AG20443 (cell line): Measurements from ENCODE around the gene IGFN1.

Experiments
- DNase-seq: peaks from one replicate; pipeline ENCODE4 v3.0.0; 2012; ENCODE audit warnings: low spot score, mixed read lengths

The IGFN1 gene

DNA sequence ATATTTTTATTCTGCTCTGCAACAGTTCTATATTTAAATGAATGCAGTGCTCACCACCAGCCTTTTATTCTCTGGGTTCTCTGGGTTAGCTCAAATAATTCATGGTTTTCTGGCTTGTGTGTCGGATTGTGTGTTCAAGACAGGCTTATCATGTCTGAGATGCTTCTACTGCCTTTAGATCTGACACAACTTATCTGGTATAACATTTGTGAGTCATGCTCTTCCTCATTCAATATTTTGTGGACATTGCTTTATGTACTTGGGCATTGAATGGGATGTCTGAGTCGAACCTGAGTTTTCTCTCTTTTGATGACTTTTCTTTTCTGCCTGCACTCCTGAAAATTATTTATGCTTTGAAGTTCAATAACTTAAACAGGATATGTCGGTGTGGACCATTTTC is 75.1 kb downstream of the IGFN1 start:
- DNase-seq = no peak

- DNase-seq = no peak
Measured at GRCh38 chr1:201266276-201266675, 75.7 kb downstream of the IGFN1 start.

DNA sequence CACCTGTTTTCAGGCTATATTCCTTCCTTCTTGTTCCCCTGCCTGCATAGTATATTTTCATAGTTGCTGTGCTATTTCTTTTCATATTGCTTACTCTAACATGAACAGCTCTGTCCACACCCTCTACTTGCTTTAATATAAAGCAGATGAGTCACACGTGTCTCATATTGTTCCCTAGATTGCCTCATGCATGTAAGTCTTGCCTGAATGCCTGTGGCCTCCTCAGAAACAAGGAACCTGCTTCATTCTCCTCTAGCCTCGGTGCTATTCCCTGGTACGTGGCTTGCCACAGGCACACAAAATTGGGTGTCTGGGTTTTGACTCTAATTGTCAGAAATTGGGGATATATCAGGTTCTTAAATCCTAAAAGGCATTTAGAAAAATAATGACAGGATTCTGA is 76.2 kb downstream of the IGFN1 start:
- peak; percentile 86 for DNase-seq

GRCh38 chr1:201267481-201268229 is 77.0 kb downstream of the IGFN1 start:
- DNase-seq = no peak

DNA sequence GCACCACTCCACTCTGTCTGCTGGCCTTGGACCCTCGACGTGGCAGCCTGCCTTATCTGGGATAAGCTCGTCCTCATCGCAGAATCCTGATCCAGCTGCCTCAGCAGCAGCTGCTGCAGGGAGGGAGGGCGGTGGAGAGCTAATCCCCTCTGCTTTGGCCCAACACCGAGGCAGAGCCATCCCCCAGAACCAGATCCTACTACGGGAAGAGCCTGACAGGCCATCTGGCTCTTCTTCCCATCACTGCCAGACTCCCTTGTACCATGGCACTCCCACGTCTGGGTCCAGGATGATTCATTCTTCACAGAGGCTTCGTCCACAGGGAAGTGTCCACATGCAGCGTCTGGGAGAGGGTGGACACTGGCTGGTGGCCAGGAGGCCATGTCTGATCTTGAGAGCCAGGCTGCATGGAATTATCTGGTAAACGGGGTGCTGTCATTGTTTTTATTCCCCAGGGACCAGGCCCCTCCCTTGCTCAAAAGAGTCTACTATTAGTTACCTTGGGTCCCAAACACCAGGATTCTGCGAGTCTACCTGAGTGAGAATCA is 78.1 kb downstream of the IGFN1 start:
- DNase-seq = peak; percentile 77

DNA sequence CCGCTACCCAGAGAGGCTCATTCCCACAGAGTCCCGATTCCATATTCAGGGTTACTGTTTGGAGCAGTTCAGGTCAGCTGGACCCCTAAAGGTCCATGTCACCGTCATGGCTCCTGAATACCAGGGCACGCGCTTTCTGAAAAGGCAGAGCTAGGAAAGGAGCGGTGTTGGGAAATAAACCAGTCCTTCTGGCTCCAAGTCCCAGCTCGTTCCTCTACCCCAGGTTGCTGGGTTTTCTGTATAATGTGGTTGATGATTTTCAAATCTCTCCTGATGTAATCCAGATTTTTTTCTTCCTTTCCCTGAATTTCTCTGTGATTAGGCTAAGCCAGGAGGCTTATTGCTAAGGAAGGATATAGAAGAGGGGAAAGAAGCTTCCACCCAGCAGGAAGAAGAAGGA is 78.7 kb downstream of the IGFN1 start:
- no peak for DNase-seq

DNA sequence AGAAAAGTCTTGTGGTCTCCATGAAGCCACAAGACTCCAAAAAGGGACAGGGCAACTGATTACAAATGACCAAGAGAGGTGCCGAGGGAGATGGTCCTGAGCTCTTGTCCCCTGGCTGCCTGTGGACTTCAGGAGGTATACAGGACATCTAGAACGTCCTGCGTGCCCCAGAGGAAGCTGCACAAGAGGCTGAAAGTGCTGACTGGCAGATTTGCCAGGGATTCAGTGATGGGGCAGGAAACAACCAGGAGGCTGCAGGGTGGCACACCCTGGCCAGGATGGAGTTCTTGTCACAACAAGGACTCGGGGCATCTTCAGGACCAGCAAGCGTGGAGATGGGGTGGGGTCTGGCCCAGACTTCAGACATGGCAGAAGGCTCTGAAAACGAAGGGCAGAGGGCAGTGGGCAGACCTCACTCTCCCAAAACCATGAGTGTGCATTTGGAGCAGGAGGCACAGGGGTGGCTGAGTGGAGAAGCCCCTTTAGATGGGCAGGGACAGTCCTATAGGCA is 79.3 kb downstream of the IGFN1 start:
- no peak for DNase-seq

GRCh38 chr1:201270616-201271390 is 80.2 kb downstream of the IGFN1 start:
- no peak for DNase-seq

DNA sequence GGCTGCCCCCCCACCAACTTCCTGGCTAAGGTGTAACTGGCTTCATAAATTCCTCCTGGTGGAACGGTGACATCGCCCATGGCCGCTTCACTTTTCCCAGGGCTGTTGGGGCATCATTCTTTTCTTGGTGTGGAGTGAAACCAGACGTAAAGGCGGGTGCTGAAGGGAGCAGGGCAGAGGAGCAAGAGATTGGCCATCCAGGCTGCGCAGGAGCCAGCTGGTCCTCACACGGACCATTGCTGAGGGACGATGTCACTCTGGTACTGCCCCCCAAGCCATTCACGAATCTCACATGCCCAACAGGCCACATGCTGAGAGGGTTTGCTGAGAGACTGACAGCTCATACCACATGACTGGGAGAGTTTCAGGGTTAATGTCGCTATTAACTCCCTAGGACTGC is 82.2 kb downstream of the IGFN1 start:
- DNase-seq = no peak

DNA sequence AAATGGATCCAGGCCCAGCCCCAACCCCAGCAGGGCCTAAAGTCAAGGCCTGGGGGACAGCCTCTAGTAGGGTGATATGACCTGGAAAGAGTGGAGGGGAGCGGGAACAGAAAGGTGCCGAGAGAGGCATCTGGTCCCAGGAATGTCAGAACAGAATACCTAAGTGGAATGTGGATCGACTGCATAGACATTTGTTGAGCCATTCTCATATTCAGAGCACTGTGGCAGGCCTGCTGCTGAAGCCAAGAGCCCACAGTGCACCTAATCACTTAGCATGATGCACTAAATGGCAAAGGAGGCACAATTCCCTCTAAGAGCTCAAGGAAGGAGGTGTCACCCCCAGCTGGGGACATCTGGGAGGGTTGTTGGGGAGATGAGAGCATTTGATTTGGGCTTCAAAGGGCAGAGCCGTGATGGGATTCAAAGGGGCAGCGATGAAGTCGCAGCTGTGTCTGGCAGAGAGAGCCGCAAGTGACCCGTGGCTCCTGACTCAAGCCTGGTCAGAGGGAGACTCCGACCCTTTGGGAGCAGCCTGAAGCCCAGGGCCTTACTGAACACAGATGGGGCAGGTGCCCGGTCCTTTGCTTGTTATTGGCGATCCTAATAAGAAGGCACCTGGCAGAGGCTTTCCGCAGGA is 84.1 kb downstream of the IGFN1 start:
- DNase-seq = no peak

DNA sequence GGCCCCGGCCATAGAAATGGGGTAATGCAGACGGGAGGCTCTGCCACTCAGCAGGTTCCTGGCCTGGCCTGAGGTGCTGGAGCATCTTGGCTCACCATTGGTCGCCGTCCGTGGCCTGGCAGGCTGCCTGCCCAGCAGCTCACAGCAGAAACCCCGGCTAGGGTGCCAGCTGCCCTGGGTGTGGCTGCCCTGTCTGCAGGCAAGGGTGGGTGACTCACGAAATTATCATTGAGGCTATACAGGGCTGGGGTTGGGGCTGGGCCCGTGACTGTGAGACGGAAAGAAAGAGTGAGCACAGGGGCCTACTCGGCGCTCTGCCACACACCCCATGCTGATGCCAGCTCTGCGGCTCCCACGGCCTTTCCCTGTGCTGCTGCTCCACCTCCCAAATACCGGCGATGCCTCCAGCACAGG is 84.6 kb downstream of the IGFN1 start:
- peak; percentile 94 for DNase-seq

- no peak for DNase-seq
Measured at GRCh38 chr1:201276891-201277290, 86.3 kb downstream of the IGFN1 start.

GRCh38 chr1:201277441-201277840 is 86.8 kb downstream of the IGFN1 start:
- no peak for DNase-seq
